Keratinocyte (primary cell): ENCODE data around the gene PPP1R3E.

ENCODE experiments used
- CTCF ChIP-seq, 3 experiments: IDR thresholded peaks in 1 of 3; conservative IDR thresholded peaks in 1 of 3; optimal IDR thresholded peaks in 1 of 3; 2 replicates in 2 of 3; 3 replicates in 1 of 3; pipeline versions ENCODE3 to v1.5.1; 2011; ENCODE audit warnings: low read length in 3 of 3, mild to moderate bottlenecking in 3 of 3, moderate library complexity in 2 of 3, control low read depth in 1 of 3, inconsistent platforms in 1 of 3; ENCODE audit not compliant: insufficient read depth in 2 of 3; ENCODE audit errors: extremely low read depth in 1 of 3
- EZH2 ChIP-seq: IDR thresholded peaks from one replicate; pipeline ENCODE4 v1.6.1; 2012; ENCODE audit warnings: inconsistent platforms, mild to moderate bottlenecking, low read length, moderate library complexity

- TF ChIP-seq EZH2 (no peak), CTCF (optimal IDR thresholded peaks at IDR 0.05 in 1 of 3, IDR thresholded peaks at IDR 0.05 in 1 of 3, conservative IDR thresholded peaks at IDR 0.05 in 1 of 3; ENCODE audit: extremely low read depth in 1 of 3, insufficient read depth in 2 of 3, low read length in 3 of 3) (no peak)
These were observed 52.8 kb downstream of the PPP1R3E start for GRCh38 chr14:23249824-23250223.
